HepG2 (cell line): ENCODE data around the gene OSBPL2. TPM values are rescaled to one million over a fixed set of nuclear protein-coding genes. Genes with fewer than 3 reads are reported as not detected.

Source experiments
- AKAP8 ChIP-seq: sonication (generic); formaldehyde crosslinking; IDR thresholded peaks from 2 replicates; pipeline ENCODE4 v1.5.1; 2020; ENCODE audit warnings: mild to moderate bottlenecking, missing genetic modification reagents
- BORCS8-MEF2B ChIP-seq: sonication (generic); formaldehyde crosslinking; IDR thresholded peaks from 2 replicates; pipeline ENCODE4 v1.8.0; 2022; ENCODE audit warnings: mild to moderate bottlenecking, missing genetic modification reagents
- MYC ChIP-seq: sonication (generic); formaldehyde crosslinking; IDR thresholded peaks from 2 replicates; pipeline ENCODE4 v1.9.0; 2021; ENCODE audit warnings: missing genetic modification reagents, borderline replicate concordance
- ZNF263 ChIP-seq: sonication (generic); formaldehyde crosslinking; IDR thresholded peaks from 2 replicates; pipeline ENCODE4 v1.4.0; 2020; ENCODE audit warnings: missing genetic modification reagents
- ZNF782 ChIP-seq: sonication (generic); formaldehyde crosslinking; IDR thresholded peaks from 2 replicates; pipeline ENCODE4 v1.4.0; 2020; ENCODE audit warnings: missing genetic modification reagents, mild to moderate bottlenecking, borderline replicate concordance
- polyA plus RNA-seq, 8 experiments: library from polyadenylated mRNA; depleted of rRNA in 3 of 8; stranded (reverse) in 7 of 8; unstranded in 1 of 8; fragments of >200 nt; fragmentation: Illumina TruSeq in 4 of 8; extraction: Trizol in 4 of 8; gene quantifications; 2 replicates each; pipeline versions ENCODE4 v1.2.1 to v1.2.3, GENCODE V29; 2011 to 2016; ENCODE audit warnings: low read depth in 4 of 8, missing spikeins in 1 of 8, mixed read lengths in 1 of 8; ENCODE audit not compliant: insufficient read depth in 1 of 8
- total RNA-seq, 5 experiments: library from RNA; depleted of rRNA; stranded (reverse); fragments of >200 nt; fragmentation: Illumina TruSeq; extraction: Trizol; gene quantifications; 2 replicates each; pipeline ENCODE4 v1.2.3, GENCODE V29; 2016; ENCODE audit warnings: low read depth in 1 of 5
- TF ChIP-seq, protein P1 (sequence below): sonication (generic); formaldehyde crosslinking; IDR thresholded peaks from 2 replicates; pipeline ENCODE4 v1.4.0; 2020; ENCODE audit warnings: missing genetic modification reagents, mild to moderate bottlenecking, borderline replicate concordance
- TF ChIP-seq, protein P2 (sequence below): sonication (generic); formaldehyde crosslinking; IDR thresholded peaks from 2 replicates; pipeline ENCODE4 v1.5.0; 2020; ENCODE audit warnings: mild to moderate bottlenecking, missing genetic modification reagents, moderate library complexity
- TF ChIP-seq, protein P3 (sequence below): sonication (generic); formaldehyde crosslinking; IDR thresholded peaks from 2 replicates; pipeline ENCODE4 v1.5.1; 2020; ENCODE audit warnings: missing genetic modification reagents, mild to moderate bottlenecking, borderline replicate concordance
- TF ChIP-seq, protein P4 (sequence below): fragments of 450-650 bp; IDR thresholded peaks from 2 replicates; pipeline ENCODE4 v1.6.1; 2017; ENCODE audit warnings: mild to moderate bottlenecking
- TF ChIP-seq, protein P5 (sequence below): sonication (generic); formaldehyde crosslinking; IDR thresholded peaks from 2 replicates; pipeline ENCODE4 v1.4.0; 2020; ENCODE audit warnings: mild to moderate bottlenecking, missing genetic modification reagents

Gene OSBPL2
- total and polyA plus RNA-seq, 2 of the 13 experiments (the other 11 are each of a cell fraction or from before 2014, with no cell fraction given): 18.5 to 37.4 TPM

DNA sequence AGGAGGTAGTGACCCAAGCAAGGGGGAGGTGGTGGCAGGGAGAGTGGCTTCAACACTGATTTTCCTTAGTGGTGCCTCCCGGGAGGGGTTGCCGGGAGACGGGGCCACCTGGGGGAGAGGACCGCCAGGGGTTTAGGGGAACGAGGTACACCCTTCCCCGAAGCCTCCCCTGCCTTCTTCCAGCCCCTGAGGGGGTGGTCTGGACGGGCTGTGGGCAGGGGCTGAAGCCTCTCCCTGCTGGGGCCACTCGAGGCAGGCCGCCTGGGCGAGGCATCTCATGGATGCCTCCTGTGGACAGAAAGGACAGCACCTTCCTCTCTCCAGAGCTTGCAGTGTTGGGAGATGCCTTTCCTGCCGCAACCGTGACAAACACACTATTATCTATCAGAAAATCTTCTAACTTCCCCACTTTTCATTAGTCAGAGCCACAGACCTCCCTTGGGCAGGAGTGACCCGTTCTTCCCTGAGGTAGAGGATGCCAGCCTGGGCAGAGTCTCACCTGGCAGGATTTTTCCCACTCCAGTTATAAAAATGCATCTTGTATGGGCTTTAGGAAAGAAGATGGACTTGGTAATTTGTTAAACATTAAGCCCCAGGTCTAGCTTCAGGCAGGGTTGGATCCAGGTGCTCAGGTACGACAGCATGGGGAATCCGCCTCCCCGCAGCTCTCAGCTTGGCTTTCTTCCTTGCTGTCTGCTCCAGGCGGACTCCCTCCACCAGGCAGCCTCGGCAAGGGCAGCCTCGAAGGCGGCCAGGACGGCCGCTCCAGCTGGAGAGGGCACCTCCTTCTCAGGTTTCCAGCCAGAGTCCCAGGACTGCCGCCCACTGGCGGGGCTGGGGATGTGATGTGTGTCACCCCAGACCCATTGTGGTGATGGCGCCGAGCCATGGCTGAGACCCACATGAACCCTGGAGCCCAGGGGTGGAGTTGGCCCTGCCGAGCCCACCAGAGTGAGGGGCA is 29.2 kb upstream of the OSBPL2 start (continued):
- TF ChIP-seq ZNF782 (no peak; the same call in 1 of the 2 replicates), MYC (CRISPR knock-in tag) (peak; percentile 27; the same call in 1 of the 2 replicates), BORCS8-MEF2B (CRISPR knock-in tag) (0 out of 2 replicates have a peak, but pooled peaks have one; percentile 25), AKAP8 (peak; percentile 45; the same call in 1 of the 2 replicates), ZNF263 (CRISPR knock-in tag) (0 out of 2 replicates have a peak, but pooled peaks have one; percentile 4)
- TF ChIP-seq, protein P1, sequence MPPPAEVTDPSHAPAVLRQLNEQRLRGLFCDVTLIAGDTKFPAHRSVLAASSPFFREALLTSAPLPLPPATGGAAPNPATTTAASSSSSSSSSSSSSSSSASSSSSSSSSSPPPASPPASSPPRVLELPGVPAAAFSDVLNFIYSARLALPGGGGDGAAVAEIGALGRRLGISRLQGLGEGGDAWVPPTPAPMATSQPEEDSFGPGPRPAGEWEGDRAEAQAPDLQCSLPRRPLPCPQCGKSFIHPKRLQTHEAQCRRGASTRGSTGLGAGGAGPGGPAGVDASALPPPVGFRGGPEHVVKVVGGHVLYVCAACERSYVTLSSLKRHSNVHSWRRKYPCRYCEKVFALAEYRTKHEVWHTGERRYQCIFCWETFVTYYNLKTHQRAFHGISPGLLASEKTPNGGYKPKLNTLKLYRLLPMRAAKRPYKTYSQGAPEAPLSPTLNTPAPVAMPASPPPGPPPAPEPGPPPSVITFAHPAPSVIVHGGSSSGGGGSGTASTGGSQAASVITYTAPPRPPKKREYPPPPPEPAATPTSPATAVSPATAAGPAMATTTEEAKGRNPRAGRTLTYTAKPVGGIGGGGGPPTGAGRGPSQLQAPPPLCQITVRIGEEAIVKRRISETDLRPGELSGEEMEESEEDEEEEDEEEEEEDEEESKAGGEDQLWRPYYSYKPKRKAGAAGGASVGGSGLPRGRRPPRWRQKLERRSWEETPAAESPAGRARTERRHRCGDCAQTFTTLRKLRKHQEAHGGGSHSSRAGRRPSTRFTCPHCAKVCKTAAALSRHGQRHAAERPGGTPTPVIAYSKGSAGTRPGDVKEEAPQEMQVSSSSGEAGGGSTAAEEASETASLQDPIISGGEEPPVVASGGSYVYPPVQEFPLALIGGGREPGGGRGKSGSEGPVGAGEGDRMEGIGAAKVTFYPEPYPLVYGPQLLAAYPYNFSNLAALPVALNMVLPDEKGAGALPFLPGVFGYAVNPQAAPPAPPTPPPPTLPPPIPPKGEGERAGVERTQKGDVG: no peak
- TF ChIP-seq, protein P2, sequence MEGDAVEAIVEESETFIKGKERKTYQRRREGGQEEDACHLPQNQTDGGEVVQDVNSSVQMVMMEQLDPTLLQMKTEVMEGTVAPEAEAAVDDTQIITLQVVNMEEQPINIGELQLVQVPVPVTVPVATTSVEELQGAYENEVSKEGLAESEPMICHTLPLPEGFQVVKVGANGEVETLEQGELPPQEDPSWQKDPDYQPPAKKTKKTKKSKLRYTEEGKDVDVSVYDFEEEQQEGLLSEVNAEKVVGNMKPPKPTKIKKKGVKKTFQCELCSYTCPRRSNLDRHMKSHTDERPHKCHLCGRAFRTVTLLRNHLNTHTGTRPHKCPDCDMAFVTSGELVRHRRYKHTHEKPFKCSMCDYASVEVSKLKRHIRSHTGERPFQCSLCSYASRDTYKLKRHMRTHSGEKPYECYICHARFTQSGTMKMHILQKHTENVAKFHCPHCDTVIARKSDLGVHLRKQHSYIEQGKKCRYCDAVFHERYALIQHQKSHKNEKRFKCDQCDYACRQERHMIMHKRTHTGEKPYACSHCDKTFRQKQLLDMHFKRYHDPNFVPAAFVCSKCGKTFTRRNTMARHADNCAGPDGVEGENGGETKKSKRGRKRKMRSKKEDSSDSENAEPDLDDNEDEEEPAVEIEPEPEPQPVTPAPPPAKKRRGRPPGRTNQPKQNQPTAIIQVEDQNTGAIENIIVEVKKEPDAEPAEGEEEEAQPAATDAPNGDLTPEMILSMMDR (CRISPR knock-in tag): peak; percentile 87
- TF ChIP-seq, protein P3, sequence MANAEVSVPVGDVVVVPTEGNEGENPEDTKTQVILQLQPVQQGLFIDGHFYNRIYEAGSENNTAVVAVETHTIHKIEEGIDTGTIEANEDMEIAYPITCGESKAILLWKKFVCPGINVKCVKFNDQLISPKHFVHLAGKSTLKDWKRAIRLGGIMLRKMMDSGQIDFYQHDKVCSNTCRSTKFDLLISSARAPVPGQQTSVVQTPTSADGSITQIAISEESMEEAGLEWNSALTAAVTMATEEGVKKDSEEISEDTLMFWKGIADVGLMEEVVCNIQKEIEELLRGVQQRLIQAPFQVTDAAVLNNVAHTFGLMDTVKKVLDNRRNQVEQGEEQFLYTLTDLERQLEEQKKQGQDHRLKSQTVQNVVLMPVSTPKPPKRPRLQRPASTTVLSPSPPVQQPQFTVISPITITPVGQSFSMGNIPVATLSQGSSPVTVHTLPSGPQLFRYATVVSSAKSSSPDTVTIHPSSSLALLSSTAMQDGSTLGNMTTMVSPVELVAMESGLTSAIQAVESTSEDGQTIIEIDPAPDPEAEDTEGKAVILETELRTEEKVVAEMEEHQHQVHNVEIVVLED (CRISPR knock-in tag): 0 out of 2 replicates have a peak, but pooled peaks have one; percentile 37
- TF ChIP-seq, protein P4, sequence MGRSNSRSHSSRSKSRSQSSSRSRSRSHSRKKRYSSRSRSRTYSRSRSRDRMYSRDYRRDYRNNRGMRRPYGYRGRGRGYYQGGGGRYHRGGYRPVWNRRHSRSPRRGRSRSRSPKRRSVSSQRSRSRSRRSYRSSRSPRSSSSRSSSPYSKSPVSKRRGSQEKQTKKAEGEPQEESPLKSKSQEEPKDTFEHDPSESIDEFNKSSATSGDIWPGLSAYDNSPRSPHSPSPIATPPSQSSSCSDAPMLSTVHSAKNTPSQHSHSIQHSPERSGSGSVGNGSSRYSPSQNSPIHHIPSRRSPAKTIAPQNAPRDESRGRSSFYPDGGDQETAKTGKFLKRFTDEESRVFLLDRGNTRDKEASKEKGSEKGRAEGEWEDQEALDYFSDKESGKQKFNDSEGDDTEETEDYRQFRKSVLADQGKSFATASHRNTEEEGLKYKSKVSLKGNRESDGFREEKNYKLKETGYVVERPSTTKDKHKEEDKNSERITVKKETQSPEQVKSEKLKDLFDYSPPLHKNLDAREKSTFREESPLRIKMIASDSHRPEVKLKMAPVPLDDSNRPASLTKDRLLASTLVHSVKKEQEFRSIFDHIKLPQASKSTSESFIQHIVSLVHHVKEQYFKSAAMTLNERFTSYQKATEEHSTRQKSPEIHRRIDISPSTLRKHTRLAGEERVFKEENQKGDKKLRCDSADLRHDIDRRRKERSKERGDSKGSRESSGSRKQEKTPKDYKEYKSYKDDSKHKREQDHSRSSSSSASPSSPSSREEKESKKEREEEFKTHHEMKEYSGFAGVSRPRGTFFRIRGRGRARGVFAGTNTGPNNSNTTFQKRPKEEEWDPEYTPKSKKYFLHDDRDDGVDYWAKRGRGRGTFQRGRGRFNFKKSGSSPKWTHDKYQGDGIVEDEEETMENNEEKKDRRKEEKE: no peak
- TF ChIP-seq, protein P5, sequence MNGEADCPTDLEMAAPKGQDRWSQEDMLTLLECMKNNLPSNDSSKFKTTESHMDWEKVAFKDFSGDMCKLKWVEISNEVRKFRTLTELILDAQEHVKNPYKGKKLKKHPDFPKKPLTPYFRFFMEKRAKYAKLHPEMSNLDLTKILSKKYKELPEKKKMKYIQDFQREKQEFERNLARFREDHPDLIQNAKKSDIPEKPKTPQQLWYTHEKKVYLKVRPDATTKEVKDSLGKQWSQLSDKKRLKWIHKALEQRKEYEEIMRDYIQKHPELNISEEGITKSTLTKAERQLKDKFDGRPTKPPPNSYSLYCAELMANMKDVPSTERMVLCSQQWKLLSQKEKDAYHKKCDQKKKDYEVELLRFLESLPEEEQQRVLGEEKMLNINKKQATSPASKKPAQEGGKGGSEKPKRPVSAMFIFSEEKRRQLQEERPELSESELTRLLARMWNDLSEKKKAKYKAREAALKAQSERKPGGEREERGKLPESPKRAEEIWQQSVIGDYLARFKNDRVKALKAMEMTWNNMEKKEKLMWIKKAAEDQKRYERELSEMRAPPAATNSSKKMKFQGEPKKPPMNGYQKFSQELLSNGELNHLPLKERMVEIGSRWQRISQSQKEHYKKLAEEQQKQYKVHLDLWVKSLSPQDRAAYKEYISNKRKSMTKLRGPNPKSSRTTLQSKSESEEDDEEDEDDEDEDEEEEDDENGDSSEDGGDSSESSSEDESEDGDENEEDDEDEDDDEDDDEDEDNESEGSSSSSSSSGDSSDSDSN (CRISPR knock-in tag): peak; percentile 64; the same call in 1 of the 2 replicates
